Smooth muscle cell of the brain vasculature (primary cell): ENCODE results near the gene ARHGEF39.

Experiments used
- DNase-seq: peaks from one replicate; pipeline ENCODE4 v3.0.0-alpha.2; 2012; ENCODE audit warnings: low read depth, low spot score

The ARHGEF39 gene

DNA sequence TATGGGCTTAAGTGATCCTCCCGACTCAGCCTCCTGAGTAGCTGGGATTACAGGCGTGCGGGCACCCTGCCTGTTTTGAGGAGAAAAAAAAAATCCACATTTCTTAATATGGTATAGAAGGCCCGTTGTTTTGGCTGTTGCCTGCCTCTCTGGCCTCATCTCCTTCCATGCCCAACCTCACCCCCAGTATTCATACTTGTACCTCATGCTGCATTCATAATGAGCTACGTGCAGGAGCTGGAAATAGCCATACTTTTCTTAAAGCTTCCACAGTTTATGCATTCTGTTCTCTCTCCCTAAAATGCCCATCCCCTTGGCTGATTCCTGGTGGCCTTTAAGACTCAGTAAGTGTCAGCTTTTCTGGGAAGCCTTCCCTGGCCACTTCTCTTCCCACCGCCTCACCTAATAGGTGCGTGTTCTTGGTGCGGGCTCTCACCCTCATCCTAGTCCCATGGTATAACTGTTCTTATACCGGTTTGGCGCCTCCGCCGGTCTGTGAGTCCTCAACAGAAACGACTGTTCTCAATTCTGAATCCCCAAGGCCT, 26.8 kb upstream of the ARHGEF39 start:
- no peak for DNase-seq

DNA sequence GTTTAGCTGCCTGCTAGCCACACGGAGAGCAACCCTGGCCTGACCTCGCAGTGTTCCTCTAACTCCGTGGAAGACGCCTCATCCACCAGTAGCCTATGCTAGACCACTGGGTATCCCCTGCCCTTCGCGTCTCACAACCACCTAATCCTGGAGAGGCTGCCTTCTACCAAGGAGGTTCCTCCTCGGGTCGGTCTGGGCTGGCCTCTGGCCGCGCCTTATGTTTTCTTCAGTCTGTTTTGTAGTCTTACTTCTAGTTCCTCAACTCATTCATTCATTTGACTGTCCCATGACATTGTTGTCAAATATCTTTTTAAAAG, 26.3 kb upstream of the ARHGEF39 start:
- no peak for DNase-seq

DNA sequence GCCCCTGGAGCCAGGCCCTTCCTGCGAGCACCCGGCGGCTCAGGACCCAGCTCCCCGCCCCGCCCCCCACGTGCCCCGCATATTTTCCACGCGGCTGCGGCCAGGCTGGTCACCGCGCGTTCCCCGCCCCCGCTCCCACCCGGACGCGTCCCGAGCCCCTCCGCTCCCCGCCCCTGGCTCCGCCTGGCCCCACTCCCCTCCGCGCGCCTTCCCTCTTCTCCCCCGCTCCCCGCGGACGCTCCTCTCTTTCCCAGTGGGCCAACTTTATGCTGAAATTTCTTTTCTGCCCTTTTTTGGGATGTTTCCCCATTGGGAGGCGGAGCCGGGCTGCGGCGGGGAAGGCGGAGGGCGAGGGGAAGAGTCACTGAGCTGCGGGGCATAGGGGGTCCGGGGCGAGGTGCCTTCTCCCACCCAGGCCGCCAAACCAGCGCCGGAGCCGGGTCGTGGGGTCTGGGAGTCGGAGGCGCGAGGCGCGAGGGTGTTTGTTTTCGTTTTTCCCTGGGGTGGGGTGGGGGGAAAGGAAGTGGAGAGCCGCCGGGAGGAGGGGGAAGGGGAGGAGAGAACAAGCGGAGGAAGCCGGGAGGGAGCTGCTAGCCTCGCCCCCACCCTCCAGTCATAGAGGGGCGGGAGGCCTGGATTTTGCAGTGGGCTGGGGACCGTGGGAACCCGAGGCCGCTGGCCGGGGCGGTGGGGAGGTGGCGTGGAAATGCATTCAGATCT, 25.8 kb upstream of the ARHGEF39 start:
- DNase-seq, result no peak

DNA sequence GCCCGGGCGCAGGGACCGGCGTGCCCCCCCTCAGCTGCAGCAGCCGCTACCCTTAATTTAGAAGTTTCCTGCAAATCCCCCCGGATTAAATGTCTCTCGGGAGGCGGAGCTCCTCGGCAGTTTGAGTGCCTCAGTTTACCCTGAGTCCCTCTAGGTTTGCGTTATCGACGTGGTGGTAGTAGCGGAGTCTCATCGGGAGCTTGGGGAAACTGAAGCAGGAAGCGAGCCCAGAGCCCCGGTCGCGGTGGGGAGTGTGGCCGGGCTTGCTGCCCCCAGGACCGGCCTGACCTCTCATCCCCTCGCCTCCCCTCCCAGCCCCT, 25.3 kb upstream of the ARHGEF39 start:
- no peak for DNase-seq

DNA sequence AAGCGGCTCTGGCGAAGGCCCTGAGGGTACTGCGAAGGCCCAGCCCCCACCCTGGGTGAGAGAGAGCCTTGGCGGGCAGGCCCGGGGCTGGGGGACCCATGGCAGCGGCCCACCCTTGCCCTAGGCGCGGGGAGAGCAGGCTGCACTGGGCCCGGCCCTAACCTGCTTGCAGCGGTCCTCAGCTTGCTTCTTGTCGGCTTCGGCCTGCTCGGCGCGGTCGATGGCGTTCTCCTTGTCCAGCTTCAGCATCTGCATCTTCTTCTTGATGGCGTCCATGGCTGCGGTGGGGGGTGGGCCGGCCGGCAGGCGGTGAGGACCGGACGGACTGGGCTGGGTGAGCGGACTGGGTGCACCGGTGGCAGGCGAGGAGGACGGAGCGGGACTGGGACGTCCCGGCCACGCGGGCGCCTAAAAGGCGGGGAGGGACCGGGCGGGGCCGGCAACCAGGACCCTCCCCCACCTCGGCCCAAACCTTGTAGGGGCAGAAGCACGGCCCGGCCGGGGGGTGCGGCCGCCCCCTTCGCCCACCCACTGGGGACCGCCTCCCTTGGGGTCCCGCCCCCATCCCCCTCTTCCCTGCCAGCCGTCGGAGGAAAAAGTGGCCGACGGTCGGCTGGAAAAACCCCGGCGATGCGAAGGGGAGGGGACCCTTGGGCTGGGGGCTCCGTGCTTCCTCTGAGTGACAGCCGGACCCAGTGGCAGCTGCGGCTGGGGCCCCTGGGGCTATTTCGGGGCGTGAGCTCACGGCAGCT, 24.7 kb upstream of the ARHGEF39 start, which contains the start of gene TPM2:
Gene TPM2 (minus strand): TSS at position 384 of the 752 bp plus-strand sequence. CDS start 108 bp downstream, at position 276.
- no peak for DNase-seq

DNA sequence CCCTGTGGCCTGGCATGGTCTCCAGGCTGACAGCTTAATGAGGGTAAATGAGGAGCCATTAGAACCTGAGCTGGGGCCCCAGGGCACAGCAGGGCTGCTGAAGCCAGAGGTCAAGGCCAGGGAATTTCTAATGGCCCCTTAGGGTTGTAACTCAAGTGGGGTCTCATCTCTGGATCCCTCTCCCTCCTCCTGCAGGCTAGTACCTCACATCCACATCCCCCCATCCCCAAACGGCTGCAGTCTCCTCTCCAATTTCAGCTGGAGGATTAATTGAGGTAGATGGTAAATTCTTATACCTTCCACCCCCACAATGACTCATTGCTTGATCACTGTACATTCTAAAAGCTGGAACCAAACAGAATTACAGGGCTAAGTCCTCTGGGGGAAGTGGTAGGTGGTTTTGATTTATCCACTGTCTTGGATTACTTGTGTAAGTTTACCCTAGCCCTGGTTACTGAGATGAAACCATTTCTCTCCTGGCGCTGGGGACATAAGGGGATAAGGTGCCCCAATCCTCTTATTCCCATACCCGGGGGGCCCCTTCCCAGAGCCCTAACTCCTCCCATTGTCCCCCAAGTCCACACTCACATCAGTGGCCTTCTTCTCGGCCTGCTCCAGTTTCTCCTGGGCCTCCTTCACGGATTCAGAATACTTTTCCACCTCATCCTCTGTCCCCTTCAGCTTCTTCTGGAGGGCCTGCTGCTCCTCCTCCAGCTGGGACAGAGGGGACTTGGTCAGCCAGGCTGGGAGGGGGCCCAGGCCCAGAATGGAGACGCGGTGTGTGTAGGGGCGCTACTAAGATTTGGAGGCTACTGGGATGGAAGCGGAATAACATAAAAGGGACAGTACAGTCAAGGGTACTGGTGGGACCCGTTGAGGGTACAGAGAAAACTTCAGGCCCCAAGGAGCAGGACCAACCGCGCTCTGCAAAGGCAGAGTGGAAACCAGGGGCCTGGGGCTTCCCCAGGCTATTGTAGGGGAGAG, 23.9 kb upstream of the ARHGEF39 start:
- DNase-seq, result no peak

DNA sequence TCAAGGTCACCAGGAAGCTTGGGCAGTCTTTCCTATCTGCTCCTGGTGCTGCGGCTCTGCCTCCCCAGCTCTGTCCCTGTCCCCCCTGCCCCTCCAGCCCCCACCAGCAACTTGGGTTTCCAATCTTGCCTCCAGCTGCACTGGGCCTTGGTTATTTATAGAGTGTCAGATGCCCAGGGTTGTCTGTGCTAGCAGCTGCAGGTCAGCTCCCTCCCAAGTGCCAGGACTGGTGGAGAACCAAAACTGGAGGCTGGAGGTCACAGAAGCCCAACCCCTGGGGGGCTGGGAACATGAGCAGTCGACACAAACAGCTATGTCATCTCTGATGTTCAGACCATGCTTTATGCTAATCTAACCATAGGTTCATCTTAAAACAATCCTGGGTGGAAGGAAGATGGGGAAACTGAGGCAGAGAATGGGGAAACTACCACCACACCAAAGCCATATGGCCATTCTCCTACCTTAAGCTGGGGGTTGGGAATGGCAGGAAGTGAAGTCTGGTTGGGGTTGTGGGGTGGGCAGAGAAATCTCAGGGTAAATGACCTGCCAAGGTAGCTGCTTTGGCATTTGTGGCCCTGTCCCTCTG, 23.1 kb upstream of the ARHGEF39 start:
- DNase-seq, result no peak

DNA sequence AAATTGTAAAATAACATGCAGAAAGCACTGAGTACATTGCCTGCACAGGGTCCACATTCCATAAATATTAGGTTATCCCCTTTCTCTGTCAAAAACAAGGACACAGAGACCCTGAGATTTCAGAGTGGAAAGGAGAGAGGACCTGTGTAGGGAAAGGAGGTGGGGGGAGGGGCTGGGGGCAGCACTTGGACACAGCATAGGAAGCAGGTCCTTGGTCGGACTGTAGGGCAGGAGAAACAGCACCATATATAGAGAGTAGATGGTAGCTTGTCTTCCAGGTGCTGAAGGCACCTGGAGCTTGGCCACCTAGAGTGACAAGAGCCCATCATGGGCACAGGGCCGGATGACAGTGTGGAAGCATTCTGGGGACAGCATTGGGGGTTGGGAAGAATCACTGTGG, 22.3 kb upstream of the ARHGEF39 start:
- DNase-seq, result no peak

DNA sequence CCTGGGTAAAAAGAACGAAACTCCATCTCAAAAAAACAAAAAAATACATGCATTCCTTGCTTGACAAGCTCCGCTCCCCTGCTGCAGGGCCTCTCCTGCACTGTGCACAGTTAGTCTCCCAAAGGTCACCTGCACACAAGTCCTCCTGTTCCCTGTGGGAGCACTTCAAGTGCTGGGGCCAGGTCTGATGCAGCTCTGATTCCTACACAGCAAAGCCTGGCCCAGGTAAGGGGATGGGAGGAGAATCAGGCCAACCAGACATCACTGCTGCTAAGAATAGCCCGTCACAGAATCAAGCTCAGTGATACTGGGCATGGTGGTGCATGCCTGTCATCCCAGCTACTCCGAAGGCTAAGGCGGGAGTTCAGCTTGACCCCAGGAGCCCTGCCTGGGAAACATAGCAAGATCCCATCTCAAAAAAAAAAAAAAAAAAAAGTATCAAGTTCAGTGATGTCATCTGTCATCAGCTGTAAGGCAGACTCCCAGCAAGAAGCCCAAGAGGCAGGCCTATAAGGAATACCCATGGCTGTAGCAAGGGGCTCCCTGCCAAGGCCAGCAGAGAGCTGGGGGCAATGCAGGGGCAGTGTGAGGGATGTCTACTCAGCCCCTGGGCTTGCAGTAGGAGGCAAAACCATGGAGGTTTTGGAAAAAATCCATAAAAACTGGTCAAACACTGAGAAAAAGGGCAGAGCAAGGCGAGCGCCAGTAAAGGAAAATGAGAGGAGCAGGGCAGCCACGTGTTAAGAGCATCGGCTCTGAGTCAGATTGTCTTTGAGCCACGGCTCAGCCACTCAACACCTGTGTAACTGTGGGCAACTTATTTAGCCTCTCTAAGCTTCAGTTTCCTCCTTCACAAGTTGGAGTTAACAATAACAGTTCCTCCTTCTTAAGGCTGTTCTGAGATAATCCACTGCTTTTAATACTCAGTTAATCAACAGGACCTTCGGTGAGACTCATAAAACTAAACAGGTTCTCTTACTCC, 21.5 kb upstream of the ARHGEF39 start:
- peak; percentile 72 for DNase-seq

DNA sequence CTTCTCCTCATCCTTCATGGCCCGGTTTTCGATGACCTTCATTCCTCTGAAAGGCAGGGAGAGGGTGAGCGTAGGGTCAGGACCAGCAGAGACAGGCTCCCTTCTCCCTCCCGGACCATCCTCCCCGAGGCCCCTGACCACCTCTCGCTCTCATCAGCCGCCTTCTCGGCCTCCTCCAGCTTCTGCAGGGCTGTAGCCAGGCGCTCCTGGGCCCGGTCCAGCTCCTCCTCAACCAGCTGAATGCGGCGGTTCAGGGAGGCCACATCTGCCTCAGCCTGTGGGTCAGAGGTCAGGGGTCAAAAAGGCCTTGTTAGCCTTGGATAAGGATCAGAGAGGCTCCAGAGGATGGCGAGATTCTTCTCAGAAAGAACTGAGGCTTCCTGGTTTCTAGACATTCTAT, 20.5 kb upstream of the ARHGEF39 start:
- no peak for DNase-seq

DNA sequence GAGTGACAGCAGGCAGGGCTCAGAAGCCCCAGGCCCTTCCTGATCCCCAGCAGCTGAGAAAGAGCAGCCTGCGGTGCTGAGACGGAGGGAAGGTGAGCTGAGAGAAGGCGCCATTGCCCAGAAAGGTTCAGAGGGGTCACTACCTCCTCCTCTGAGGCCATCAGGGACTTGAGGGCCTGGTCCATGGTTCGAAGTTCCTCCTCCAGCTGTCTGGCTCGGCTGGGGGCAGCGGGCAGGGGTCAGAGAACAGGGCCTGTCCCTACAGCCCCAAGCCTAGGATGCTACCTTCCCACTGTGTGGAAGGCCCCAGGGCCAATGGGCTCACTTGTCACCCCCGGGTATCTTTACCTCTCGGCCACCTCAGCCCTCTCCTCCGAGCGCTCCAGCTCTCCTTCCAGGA, 19.9 kb upstream of the ARHGEF39 start:
- DNase-seq, result no peak

DNA sequence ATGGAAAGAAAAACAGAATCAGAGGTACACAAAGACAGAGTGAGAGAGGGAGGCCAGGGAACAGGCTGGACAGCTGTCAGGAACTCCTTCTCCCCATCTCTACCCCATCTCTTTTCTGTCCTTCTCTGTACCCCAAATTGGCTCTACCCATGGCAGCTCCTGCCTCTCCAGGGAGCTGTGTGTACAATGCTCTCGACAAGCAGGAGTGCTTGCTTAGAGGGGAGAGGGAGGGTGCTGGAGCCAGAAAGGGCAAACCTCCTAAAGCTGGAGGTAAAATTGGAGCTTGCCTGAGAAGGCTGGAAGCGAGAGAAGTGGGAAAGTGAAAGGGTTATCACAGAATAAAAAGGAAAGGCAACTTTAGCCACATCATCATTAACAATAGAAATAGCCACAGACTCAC, 18.3 kb upstream of the ARHGEF39 start:
- no peak for DNase-seq

DNA sequence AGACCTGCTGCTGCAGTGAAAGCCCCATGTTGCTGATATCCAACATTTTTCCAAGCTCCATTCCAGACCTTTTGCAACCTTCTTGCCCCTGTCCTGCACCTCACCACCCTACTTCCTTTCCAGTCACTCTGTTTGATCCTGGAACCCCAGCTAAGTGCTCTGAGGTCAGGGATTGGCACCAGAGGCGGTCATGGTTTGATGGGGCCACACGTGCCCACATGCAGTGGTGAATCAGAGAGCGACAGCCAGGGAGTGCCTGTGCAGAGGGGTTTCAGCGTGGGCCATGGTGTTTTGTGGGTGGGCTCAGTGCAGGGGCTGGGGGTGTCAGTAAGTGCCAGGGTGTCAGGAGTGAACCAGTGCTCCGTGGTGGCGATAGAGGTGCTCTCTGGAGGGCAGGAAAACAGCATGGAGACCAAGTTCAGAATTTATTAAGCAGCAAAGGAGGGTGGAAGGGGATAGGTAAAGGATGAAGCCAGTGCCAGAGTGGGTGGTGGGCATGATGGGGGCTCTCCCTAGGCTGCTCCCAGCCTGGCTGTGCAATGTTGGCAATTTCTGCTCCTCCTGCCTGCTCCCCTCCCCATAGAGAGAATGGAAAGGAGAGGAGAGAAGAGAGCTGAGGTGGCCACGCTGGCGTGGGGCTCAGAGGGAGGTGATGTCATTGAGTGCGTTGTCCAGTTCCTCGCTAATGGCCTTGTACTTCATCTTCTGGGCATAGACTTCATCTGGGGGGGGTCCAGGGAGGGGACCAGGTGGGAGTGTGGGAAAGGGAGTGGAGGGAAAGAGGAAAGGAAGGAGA, 17.7 kb upstream of the ARHGEF39 start:
- DNase-seq, result no peak

DNA sequence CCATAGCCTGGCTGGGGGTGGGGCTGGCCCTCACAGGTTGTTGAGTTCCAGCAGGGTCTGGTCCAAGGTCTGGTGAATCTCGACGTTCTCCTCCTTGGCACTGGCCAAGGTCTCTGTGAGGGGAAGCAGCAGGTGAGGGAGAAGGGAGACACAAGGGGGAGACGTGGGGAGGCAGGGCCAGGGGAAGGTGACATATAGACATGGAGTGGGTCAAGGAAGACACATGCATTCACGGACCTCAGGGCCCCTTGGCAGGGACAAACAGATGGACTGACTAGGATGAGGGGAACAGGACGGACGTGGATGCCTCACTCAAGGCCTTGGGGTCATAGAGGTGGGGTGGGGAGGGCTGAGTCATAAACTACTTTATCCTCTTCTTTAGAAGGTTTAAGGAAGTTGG, 17.1 kb upstream of the ARHGEF39 start:
- no peak for DNase-seq

DNA sequence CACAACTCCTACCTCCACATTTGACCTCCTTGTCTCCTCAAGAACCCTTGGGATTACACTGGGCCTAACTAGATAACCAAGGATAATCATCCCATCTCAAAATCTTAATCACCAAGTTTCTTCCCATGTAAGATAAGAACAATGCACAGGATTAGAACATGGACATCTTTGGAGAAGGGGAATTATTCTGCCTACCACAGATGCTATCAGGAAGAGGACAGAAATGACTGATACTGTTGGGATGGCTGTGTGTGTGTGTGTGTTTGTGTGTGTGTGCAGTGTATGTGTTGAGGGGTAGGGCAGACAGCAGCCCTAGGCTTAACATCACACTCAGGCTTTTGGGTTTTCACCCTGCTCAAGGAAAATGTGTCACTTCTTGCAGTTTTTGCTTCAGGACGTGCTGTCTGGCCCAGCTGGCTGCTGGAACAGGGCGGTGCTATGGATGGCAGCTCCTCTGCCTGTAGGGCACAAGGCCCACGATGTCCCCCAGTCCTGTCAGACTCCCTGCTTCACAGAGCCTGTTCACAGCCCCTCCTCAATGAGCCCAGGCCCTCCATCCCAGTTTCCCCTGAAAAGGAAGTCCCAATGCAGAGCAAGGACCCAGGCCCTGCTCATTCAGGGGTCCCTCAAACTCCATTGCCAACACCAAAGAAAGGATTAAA, 16.5 kb upstream of the ARHGEF39 start:
- no peak for DNase-seq

DNA sequence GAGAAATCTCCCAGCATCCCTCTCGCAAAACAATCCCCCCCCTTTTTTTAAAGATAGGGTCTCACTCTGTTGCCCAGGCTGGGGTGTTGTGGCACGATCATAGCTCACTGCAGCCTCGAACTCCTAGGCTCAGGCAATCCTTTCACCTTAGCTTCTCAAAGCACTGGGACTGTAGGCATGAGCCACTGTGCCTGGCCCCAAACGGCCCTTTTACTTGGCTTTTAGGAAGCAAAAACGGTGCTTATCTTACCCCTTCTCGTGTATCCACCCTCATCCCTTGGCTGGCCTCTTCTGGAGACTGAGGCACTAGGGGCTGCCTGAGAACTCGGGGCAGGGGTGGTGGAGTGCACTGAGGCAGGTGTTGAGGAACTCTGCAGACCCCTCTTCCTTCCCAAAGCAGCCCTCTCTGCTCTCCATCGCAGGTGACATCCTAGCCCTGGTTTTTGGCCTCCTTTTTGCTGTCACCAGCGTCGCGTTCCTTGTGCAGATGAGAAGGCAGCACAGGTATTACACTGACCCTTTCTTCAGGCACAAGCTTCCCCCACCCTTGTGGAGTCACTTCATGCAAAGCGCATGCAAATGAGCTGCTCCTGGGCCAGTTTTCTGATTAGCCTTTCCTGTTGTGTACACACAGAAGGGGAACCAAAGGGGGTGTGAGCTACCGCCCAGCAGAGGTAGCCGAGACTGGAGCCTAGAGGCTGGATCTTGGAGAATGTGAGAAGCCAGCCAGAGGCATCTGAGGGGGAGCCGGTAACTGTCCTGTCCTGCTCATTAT, 15.5 kb upstream of the ARHGEF39 start:
- DNase-seq, result no peak

DNA sequence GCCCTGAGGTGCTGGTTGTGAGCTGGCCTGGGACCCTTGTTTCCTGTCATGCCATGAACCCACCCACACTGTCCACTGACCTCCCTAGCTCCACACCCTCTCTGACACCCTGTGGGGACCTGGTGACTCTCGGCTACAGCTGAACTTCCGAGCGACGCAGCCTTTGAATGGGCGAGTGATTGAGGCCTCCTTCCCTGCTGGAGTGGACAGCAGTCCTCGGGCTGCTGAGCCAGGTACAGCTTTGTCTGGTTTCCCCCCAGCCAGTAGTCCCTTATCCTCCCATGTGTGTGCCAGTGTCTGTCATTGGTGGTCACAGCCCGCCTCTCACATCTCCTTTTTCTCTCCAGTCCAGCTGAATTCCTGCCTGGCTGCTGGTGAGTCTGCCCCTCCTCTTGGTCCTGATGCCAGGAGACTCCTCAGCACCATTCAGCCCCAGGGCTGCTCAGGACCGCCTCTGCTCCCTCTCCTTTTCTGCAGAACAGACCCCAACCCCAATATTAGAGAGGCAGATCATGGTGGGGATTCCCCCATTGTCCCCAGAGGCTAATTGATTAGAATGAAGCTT, 14.9 kb upstream of the ARHGEF39 start:
- DNase-seq, result no peak

DNA sequence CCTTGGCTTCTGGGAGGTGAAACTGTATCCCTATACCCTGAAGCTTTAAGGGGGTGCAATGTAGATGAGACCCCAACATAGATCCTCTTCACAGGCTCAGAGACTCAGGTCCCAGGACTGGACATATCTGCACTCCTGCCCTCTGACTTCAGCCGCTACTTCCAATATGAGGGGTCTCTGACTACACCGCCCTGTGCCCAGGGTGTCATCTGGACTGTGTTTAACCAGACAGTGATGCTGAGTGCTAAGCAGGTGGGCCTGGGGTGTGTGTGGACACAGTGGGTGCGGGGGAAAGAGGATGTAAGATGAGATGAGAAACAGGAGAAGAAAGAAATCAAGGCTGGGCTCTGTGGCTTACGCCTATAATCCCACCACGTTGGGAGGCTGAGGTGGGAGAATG, 14.1 kb upstream of the ARHGEF39 start:
- no peak for DNase-seq
